NT2/D1 (cell line): ENCODE measurements around the gene SLC15A3.
A peak's percentile ranks its signal among the peaks of the same experiment; 100 is the strongest.

Source experiments
- DNase-seq: peaks from one replicate; pipeline ENCODE4 v3.0.0-alpha.2; 2011; ENCODE audit warnings: low read depth, low spot score
- H3K27me3 ChIP-seq: 2 replicates; pipeline ENCODE4 v1.6.0; 2011; ENCODE audit warnings: mild to moderate bottlenecking; ENCODE audit not compliant: insufficient read length, insufficient read depth
- H3K36me3 ChIP-seq: 2 replicates; pipeline ENCODE4 v1.6.1; 2011; ENCODE audit warnings: mild to moderate bottlenecking, low read length, mixed read lengths; ENCODE audit not compliant: insufficient read depth, insufficient read length
- H3K4me1 ChIP-seq: 2 replicates; pipeline ENCODE4 v1.5.1; 2011; ENCODE audit not compliant: insufficient read depth, insufficient read length
- H3K4me3 ChIP-seq: 2 replicates; pipeline ENCODE4 v1.5.1; 2011; ENCODE audit warnings: low read depth; ENCODE audit not compliant: insufficient read length
- H3K9ac ChIP-seq: 2 replicates; pipeline ENCODE4 v1.6.0; 2011; ENCODE audit warnings: low read depth; ENCODE audit not compliant: insufficient read length
- H3K9me3 ChIP-seq: 2 replicates; pipeline ENCODE4 v1.5.1; 2011; ENCODE audit warnings: mild to moderate bottlenecking, low read length; ENCODE audit not compliant: insufficient read depth
- SUZ12 ChIP-seq: IDR thresholded peaks from 2 replicates; pipeline ENCODE4 v1.6.1; 2011; ENCODE audit not compliant: insufficient read length, insufficient read depth; ENCODE audit errors: extremely low read depth
- YY1 ChIP-seq: IDR thresholded peaks from 2 replicates; pipeline ENCODE4 v1.6.1; 2011; ENCODE audit not compliant: insufficient read length, insufficient read depth
- ZNF274 ChIP-seq: IDR thresholded peaks from 2 replicates; pipeline ENCODE4 v1.6.1; 2011; ENCODE audit warnings: mild to moderate bottlenecking, low read depth, low read length

The SLC15A3 gene

DNA sequence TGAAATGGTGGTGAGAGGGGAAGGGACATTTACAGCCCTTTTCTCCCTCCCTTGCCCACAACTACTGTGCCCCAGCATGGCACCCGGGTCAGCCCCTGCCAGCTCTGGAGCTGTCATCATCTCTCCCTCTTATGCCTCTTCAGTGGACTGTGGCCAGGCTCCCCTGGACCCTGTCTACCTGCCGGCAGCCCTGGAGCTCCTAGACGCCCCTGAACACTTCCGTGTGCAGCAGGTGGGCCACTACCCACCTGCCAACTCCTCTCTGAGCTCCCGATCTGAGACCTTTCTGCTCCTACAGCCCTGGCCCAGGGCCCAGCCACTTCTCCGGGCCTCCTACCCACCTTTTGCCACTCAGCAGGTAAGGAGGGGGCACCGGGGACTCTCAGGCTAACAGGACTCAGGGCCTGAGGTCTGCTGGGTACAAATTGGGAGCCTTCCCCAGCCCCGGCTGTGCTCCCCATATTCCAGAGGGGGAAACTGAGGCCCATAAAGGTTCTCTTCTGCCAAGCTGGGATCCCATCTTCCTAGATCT lies 24.8 kb downstream of the SLC15A3 start:
- Histone ChIP-seq H3K4me3 (no peak overlapping the region), H3K27me3 (no peaks in the 10 kb centered on the region), H3K9ac (no peak overlapping the region), H3K9me3 (peaks cover 7% of the 10 kb centered on the region; the same call in 1 of the 2 replicates), H3K4me1 (peaks cover 11% of the 10 kb centered on the region), H3K36me3 (peaks cover 77% of the 10 kb centered on the region)
- TF ChIP-seq SUZ12 (no peak), ZNF274 (no peak), YY1 (no peak)
- DNase-seq: no peak

DNA sequence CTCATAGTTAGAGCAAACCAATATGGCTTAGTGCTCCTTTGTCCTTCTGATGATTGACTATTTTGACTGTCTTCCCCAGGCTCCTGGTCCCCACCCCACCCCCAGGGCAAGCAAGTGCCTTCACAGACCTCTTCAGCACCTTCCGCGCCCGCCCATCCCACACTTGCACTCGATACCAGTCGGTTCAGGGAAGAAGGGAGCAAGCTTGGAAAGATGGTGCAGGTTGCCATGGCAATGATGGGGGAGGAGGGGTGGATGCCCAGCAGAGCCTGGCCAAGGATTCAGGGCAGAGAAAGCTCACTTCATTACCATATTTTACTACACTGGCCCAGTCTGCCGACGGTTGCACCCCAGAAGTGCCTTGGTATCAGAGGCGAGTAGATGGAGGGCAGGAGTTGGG lies 25.5 kb downstream of the SLC15A3 start:
- H3K9me3 ChIP-seq: peaks cover 7% of the 10 kb centered on the region; the same call in 1 of the 2 replicates
- no peak overlapping the region for H3K9ac ChIP-seq
- no peak for DNase-seq
- H3K27me3 ChIP-seq: no peaks in the 10 kb centered on the region
- H3K4me3 ChIP-seq: no peak overlapping the region
- H3K4me1 ChIP-seq: peaks cover 5% of the 10 kb centered on the region
- H3K36me3 ChIP-seq: peaks cover 77% of the 10 kb centered on the region
- TF ChIP-seq YY1: no peak

DNA sequence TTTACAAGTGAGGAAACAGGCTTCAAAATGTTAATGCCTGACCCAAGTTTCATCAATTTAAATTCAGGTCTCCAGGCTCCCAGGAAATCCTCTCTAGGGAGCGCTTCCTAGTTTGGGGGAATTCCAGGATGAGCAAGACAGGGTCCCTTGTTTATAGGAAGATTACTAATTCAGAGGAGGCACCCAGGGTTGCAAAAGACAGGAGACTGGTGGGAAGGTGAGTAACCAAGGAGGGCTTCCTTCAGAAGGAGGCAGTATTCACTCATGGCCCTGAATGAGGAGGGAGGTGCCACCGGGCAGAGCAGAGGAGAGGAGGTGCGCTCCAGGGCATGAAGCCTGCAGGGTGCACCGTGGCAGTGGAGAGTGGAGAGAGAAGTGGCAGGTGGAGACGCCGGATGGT lies 26.1 kb downstream of the SLC15A3 start:
- no peak for DNase-seq

DNA sequence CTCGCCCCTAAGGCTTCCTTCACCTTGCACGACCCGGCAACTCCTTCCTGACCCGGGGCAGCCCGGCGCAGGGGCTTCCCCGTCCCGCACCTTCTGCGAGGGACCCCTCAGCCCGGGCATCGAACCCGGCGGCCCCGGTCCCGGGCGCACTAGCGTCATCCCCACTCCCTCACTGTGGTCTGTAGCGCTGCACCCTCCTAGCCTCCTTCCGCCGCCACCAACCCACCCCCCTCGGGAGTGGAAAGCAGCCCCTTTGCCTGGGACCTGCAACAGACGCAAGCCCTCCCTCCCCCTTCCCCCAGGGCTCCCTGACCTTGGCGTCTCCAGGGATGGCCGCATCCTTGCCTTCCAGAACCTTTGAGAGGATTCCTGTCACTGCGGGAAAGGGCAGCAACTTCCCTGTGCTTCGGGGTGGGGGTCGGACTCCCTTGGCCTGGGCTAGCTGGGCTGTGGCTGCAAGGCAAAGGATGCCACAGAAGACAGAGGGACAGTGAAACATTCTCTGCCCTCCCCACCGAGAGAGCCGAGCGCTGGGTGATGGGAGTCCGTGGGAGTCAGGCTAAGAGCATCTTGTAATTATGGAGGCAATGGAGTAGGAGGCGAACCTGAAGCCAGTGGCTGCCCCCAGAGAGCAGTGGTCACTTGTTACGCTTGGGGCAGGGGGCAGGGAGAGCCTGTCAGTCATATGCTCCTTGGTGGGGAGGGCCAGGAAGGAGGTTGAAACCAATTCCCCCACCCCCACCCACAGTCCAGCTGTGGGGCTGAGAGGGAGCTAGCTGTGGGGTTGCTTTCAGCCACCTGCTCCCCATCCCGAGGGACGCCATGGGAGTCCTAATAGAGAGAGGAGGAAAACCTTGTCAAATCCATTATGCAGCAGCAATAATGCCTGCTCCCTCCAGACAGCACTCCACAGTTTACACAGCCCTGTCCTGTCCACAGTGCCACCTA lies 26.8 kb downstream of the SLC15A3 start:
- Histone ChIP-seq H3K9ac (peak overlapping the region; percentile 94), H3K4me1 (peaks cover 4% of the 10 kb centered on the region), H3K4me3 (peak overlapping the region; percentile 83), H3K27me3 (no peaks in the 10 kb centered on the region), H3K36me3 (peaks cover 77% of the 10 kb centered on the region), H3K9me3 (peaks cover 7% of the 10 kb centered on the region; the same call in 1 of the 2 replicates)
- DNase-seq: no peak
- TF ChIP-seq YY1 (no peak), SUZ12 (no peak), ZNF274 (no peak)

More for the DNA sequence above, 26.1 kb downstream of the SLC15A3 start:
- Histone ChIP-seq H3K9me3 (peaks cover 7% of the 10 kb centered on the region; the same call in 1 of the 2 replicates), H3K27me3 (no peaks in the 10 kb centered on the region), H3K4me1 (peaks cover 4% of the 10 kb centered on the region), H3K9ac (peak overlapping the region; percentile 94), H3K4me3 (no peak overlapping the region), H3K36me3 (peaks cover 77% of the 10 kb centered on the region)
- no peak for TF ChIP-seq YY1
- TF ChIP-seq ZNF274: no peak
- TF ChIP-seq SUZ12: no peak

DNA sequence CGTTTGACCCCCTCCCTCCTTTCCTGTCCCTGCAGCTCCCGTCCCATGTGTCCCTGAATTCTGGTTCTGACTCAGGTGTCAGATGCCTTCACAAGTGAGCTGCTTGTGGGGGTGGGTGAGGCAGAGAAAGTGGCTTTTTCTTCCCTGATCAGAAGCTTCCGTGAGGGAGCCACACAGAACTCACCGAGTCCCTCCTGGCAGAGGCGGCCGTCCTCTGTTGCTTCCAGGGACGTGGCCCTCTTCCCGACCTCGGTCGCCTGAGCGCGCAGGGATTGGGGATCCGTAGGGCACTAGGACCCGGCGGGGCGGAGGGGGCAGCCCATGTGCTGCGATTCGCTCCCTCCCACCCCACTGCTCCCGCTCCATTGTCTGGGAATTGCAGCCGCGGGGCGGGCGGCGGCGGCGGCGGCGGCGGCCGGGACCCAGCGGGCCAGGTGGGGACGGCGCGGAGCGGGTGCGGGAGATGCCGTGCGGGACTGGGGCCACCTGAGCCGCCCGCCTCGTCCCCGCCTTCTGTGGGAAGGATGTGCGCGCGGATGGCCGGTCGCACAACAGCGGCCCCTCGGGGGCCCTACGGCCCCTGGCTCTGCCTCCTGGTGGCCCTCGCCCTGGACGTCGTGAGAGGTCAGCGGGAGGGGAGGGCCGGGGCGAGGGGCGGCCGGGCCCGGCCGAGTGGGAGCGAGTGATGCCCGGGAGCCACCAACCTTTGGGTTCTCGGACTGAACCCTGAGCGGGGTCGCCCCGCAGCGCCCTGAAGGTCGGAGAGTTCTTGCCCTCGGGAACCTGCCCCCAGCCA lies 27.7 kb downstream of the SLC15A3 start, which contains the start of gene TMEM132A:
TMEM132A (plus strand) TSS at position 351 of the 796 bp plus-strand sequence; CDS start at position 525, 174 bp downstream.
- Histone ChIP-seq H3K9ac (peak within 1 kb of the TSS; percentile 94), H3K4me1 (peaks cover 4% of the 10 kb centered on the region), H3K9me3 (peaks cover 7% of the 10 kb centered on the region; the same call in 1 of the 2 replicates), H3K36me3 (peaks cover 77% of the 10 kb centered on the region), H3K27me3 (no peaks in the 10 kb centered on the region), H3K4me3 (peak within 1 kb of the TSS; percentile 83)
- peak; percentile 72 for DNase-seq
- TF ChIP-seq ZNF274: no peak
- TF ChIP-seq YY1: no peak
- TF ChIP-seq SUZ12: no peak

DNA sequence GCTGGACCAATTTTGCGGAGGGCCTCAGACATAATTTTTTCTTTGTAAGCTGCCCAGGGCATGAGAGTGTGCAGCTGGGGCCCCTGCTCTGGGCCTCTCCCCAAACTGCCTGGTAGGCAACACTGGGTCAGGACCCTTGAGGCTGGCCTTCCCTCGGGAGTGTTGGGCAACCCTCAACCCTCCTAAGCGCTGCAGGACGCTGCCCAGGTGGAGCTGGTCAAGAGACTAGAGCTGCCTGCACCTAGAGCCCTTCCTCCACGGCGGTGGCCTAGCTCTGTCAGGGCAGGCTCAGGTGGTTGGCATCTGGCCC lies 28.2 kb downstream of the SLC15A3 start:
- DNase-seq: no peak
- Histone ChIP-seq H3K27me3 (no peaks in the 10 kb centered on the region), H3K4me1 (peaks cover 7% of the 10 kb centered on the region), H3K9me3 (peaks cover 7% of the 10 kb centered on the region; the same call in 1 of the 2 replicates), H3K36me3 (peaks cover 73% of the 10 kb centered on the region), H3K9ac (no peak overlapping the region), H3K4me3 (peak overlapping the region; percentile 23)
- no peak for TF ChIP-seq ZNF274
- no peak for TF ChIP-seq YY1
- TF ChIP-seq SUZ12: no peak

DNA sequence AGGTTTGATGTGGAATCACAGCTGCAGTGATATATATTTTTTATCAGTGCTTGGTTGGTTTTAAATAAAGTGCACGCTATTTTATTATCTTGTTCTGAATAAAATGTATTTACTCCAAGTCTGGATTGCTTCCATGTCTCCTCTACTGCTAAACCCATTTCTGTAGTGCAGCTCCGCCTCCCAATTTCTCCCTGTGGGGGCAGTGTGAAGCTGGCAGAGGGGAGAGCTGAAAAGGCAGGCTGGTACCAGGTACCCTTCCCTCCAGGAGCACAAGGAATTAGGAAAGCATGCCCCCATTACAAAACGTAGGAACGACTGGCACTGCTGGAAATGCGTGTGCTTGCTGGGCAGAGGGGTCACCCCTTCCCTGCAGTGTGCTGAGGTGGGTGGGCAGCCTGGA lies 28.6 kb downstream of the SLC15A3 start:
- Histone ChIP-seq H3K36me3 (peaks cover 72% of the 10 kb centered on the region), H3K27me3 (no peaks in the 10 kb centered on the region), H3K9ac (no peak overlapping the region), H3K4me1 (peaks cover 7% of the 10 kb centered on the region), H3K4me3 (no peak overlapping the region), H3K9me3 (peaks cover 7% of the 10 kb centered on the region; the same call in 1 of the 2 replicates)
- no peak for DNase-seq
- no peak for TF ChIP-seq SUZ12
- no peak for TF ChIP-seq ZNF274
- TF ChIP-seq YY1: no peak
